ENCODE results near the gene CEP128. TPM values are rescaled to one million over a fixed set of nuclear protein-coding genes. Genes with fewer than 3 reads are reported as not detected.

The CEP128 gene
- total RNA-seq, 1 experiment from 2014 or later, result 12.0 TPM

GRCh38 chr14:80764496-80764895, 177.0 kb downstream of the CEP128 start (continued):
- TF ChIP-seq, protein P1, sequence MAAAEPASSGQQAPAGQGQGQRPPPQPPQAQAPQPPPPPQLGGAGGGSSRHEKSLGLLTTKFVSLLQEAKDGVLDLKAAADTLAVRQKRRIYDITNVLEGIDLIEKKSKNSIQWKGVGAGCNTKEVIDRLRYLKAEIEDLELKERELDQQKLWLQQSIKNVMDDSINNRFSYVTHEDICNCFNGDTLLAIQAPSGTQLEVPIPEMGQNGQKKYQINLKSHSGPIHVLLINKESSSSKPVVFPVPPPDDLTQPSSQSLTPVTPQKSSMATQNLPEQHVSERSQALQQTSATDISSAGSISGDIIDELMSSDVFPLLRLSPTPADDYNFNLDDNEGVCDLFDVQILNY (CRISPR knock-in tag; IDR thresholded peaks at IDR 0.05), result no peak
- TF ChIP-seq, protein P2, sequence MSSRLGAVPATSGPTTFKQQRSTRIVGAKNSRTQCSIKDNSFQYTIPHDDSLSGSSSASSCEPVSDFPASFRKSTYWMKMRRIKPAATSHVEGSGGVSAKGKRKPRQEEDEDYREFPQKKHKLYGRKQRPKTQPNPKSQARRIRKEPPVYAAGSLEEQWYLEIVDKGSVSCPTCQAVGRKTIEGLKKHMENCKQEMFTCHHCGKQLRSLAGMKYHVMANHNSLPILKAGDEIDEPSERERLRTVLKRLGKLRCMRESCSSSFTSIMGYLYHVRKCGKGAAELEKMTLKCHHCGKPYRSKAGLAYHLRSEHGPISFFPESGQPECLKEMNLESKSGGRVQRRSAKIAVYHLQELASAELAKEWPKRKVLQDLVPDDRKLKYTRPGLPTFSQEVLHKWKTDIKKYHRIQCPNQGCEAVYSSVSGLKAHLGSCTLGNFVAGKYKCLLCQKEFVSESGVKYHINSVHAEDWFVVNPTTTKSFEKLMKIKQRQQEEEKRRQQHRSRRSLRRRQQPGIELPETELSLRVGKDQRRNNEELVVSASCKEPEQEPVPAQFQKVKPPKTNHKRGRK (CRISPR knock-in tag; IDR thresholded peaks at IDR 0.05; ENCODE audit: borderline replicate concordance), result no peak
- no peak for TF ChIP-seq ZNF532 (CRISPR knock-in tag; IDR thresholded peaks at IDR 0.05; ENCODE audit: borderline replicate concordance)
- TF ChIP-seq, protein P3, sequence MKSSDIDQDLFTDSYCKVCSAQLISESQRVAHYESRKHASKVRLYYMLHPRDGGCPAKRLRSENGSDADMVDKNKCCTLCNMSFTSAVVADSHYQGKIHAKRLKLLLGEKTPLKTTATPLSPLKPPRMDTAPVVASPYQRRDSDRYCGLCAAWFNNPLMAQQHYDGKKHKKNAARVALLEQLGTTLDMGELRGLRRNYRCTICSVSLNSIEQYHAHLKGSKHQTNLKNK (CRISPR knock-in tag; IDR thresholded peaks at IDR 0.05), result no peak

DNA sequence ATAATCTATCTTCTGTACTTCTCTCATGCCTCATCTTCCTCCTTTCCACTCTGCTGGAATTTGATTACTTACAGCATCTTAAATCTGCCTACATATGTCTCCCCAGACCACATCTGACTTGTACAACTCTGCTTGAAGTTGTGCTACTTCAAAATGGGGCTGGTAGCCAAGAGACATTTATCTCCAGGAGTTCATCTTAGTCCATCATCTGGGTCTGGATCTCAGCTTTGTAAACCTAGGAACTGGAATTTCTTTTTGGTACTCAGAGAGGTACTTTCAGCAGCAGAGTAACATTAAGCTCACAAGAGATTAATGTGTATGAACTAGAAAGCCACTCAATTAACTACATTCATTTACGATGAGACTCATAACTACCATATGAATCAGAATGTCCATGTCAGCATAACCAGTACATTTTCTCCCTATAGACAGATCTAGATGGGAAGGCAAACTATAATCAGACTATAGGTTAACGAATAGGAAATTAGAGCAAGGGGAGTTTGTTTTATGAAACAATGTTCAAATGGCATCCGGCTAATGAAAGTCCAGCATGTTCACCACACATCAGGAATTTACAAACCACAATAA, 178.8 kb downstream of the CEP128 start:
- Mint-ChIP-seq H3K4me1 (no peaks in the 10 kb centered on the region), H3K27me3 (ENCODE audit: low read depth) (no peaks in the 10 kb centered on the region)

More for the DNA sequence above, 178.8 kb downstream of the CEP128 start:
- Mint-ChIP-seq H3K4me3 (no peak overlapping the region), H3K36me3 (no peaks in the 10 kb centered on the region), H3K9me3 (no peaks in the 10 kb centered on the region), H3K27ac (no peak overlapping the region)
- TF ChIP-seq NR1H2 (CRISPR knock-in tag; IDR thresholded peaks at IDR 0.05), result no peak
- TF ChIP-seq, protein P4, sequence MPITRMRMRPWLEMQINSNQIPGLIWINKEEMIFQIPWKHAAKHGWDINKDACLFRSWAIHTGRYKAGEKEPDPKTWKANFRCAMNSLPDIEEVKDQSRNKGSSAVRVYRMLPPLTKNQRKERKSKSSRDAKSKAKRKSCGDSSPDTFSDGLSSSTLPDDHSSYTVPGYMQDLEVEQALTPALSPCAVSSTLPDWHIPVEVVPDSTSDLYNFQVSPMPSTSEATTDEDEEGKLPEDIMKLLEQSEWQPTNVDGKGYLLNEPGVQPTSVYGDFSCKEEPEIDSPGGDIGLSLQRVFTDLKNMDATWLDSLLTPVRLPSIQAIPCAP (CRISPR knock-in tag; IDR thresholded peaks at IDR 0.05), result no peak
- TF ChIP-seq, protein P5, sequence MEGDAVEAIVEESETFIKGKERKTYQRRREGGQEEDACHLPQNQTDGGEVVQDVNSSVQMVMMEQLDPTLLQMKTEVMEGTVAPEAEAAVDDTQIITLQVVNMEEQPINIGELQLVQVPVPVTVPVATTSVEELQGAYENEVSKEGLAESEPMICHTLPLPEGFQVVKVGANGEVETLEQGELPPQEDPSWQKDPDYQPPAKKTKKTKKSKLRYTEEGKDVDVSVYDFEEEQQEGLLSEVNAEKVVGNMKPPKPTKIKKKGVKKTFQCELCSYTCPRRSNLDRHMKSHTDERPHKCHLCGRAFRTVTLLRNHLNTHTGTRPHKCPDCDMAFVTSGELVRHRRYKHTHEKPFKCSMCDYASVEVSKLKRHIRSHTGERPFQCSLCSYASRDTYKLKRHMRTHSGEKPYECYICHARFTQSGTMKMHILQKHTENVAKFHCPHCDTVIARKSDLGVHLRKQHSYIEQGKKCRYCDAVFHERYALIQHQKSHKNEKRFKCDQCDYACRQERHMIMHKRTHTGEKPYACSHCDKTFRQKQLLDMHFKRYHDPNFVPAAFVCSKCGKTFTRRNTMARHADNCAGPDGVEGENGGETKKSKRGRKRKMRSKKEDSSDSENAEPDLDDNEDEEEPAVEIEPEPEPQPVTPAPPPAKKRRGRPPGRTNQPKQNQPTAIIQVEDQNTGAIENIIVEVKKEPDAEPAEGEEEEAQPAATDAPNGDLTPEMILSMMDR (IDR thresholded peaks at IDR 0.05), result no peak
- no peak for TF ChIP-seq HMGA2 (CRISPR knock-in tag; IDR thresholded peaks at IDR 0.05)
- TF ChIP-seq ZNF425 (CRISPR knock-in tag; conservative IDR thresholded peaks at IDR 0.05), result no peak
- TF ChIP-seq USF2 (CRISPR knock-in tag; IDR thresholded peaks at IDR 0.05), result no peak
- no peak for TF ChIP-seq ZNF671 (CRISPR knock-in tag; IDR thresholded peaks at IDR 0.05)
- TF ChIP-seq SMAD4 (CRISPR knock-in tag; IDR thresholded peaks at IDR 0.05), result no peak
- no peak for TF ChIP-seq TEAD1 (CRISPR knock-in tag; IDR thresholded peaks at IDR 0.05)
- TF ChIP-seq, protein P6, sequence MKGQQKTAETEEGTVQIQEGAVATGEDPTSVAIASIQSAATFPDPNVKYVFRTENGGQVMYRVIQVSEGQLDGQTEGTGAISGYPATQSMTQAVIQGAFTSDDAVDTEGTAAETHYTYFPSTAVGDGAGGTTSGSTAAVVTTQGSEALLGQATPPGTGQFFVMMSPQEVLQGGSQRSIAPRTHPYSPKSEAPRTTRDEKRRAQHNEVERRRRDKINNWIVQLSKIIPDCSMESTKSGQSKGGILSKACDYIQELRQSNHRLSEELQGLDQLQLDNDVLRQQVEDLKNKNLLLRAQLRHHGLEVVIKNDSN (CRISPR knock-in tag; IDR thresholded peaks at IDR 0.05), result no peak
- no peak for TF ChIP-seq SOX15 (CRISPR knock-in tag; IDR thresholded peaks at IDR 0.05)
- no peak for TF ChIP-seq ELF4 (CRISPR knock-in tag; IDR thresholded peaks at IDR 0.05; ENCODE audit: low read depth)
- TF ChIP-seq ZNF121 (CRISPR knock-in tag; IDR thresholded peaks at IDR 0.05), result no peak
- CTCF ChIA-PET, result no interaction called here
- POLR2A ChIA-PET, result no interaction called here
- no peak for DNase-seq (ENCODE audit: low spot score)
- no peak for ATAC-seq

Data from WTC11 (cell line).